PC-3 (cell line): Measurements from ENCODE around the gene QPRT. TPM values are rescaled to one million over a fixed set of nuclear protein-coding genes. Genes with fewer than 3 reads are reported as not detected.
"Not testable (repeated sequence)": the region's sequence is repeated elsewhere in the genome, so short reads cannot be mapped to it uniquely, and the experiment has no call there.

ENCODE experiments used
- ATAC-seq: fragments of 200-7000 bp; cut with Tn5 transposase; 2 replicates; pipeline ENCODE4 v1.9.1; 2020; ENCODE audit warnings: mild to moderate bottlenecking, moderate library complexity
- BruUV-seq: library from RNA; stranded (reverse); fragments of 400-500 nt; replicated peaks from 2 replicates; lab custom pipeline; 2021; lab: Mats Ljungman, UMichigan
- CTCF ChIA-PET: fragments of 300-600 bp; sonication (Branson Sonifier 250); formaldehyde crosslinking; loops from one replicate; lab custom pipeline; 2022; ENCODE audit warnings: antibody characterized with exemption; lab: Charles Lee
- POLR2A ChIA-PET: fragments of 300-600 bp; sonication (Branson Sonifier 250); formaldehyde crosslinking; loops from one replicate; lab custom pipeline; 2022; ENCODE audit warnings: antibody characterized with exemption; ENCODE audit not compliant: unreplicated experiment; lab: Charles Lee
- DNase-seq: peaks from one replicate; pipeline ENCODE4 v3.0.0-alpha.2; 2015
- H2AFZ ChIP-seq: fragments of 300-600 bp; sonication (generic); 2 replicates; pipeline ENCODE4 v1.6.0; 2016; ENCODE audit warnings: antibody characterized with exemption, low read length
- H3F3A ChIP-seq: fragments of 300-600 bp; sonication (generic); one replicate; pipeline ENCODE4 v1.6.0; 2017; ENCODE audit warnings: antibody characterized with exemption, low read length, control low read depth, mild to moderate bottlenecking; ENCODE audit not compliant: unreplicated experiment
- H3K27ac ChIP-seq: fragments of 300-600 bp; sonication (generic); 2 replicates; pipeline ENCODE4 v1.5.1; 2016; ENCODE audit warnings: mild to moderate bottlenecking, low read length
- H3K27me3 ChIP-seq: fragments of 300-600 bp; sonication (generic); 2 replicates; pipeline ENCODE4 v1.6.1; 2016; ENCODE audit warnings: low read length, mixed read lengths
- H3K36me3 ChIP-seq: fragments of 300-600 bp; sonication (generic); 2 replicates; pipeline ENCODE4 v1.6.1; 2016; ENCODE audit warnings: low read depth, mixed run types, low read length, mixed read lengths
- H3K4me1 ChIP-seq: fragments of 300-600 bp; sonication (generic); 2 replicates; pipeline ENCODE4 v1.5.1; 2016; ENCODE audit warnings: low read length; ENCODE audit not compliant: insufficient read depth
- H3K4me2 ChIP-seq: fragments of 300-600 bp; sonication (generic); 2 replicates; pipeline ENCODE4 v1.6.0; 2016; ENCODE audit warnings: low read length
- H3K4me3 ChIP-seq: fragments of 300-600 bp; sonication (generic); 2 replicates; pipeline ENCODE4 v1.5.1; 2016; ENCODE audit warnings: mild to moderate bottlenecking, low read length, mixed read lengths
- H3K79me2 ChIP-seq: fragments of 300-600 bp; sonication (generic); 2 replicates; pipeline ENCODE4 v1.6.1; 2017; ENCODE audit warnings: low read length, mixed read lengths
- H3K9ac ChIP-seq: fragments of 300-600 bp; sonication (generic); 2 replicates; pipeline ENCODE4 v1.6.0; 2016; ENCODE audit warnings: mild to moderate bottlenecking, low read length
- H3K9me2 ChIP-seq: fragments of 300-600 bp; sonication (generic); replicated peaks from 2 replicates; pipeline ENCODE4 v1.6.1; 2016; ENCODE audit warnings: mixed run types, low read length, mixed read lengths
- H3K9me3 ChIP-seq: fragments of 300-600 bp; sonication (generic); 2 replicates; pipeline ENCODE4 v1.6.1; 2016; ENCODE audit warnings: low read length, mixed read lengths
- H4K20me1 ChIP-seq: fragments of 300-600 bp; sonication (generic); 2 replicates; pipeline ENCODE4 v1.6.1; 2016; ENCODE audit warnings: low read length, mixed read lengths
- CTCF ChIP-seq: fragments of 300-600 bp; sonication (generic); conservative IDR thresholded peaks from 2 replicates; pipeline ENCODE4 v1.5.1; 2017; ENCODE audit warnings: antibody characterized with exemption, low read depth, mild to moderate bottlenecking, low read length
- EZH2 ChIP-seq: fragments of 300-600 bp; sonication (generic); IDR thresholded peaks from one replicate; pipeline ENCODE4 v1.6.1; 2017; ENCODE audit warnings: antibody characterized with exemption, mild to moderate bottlenecking, low read length; ENCODE audit not compliant: unreplicated experiment
- EZH2phosphoT487 ChIP-seq: fragments of 300-600 bp; sonication (generic); IDR thresholded peaks from 2 replicates; pipeline ENCODE4 v1.6.1; 2018; ENCODE audit warnings: mild to moderate bottlenecking, antibody characterized with exemption, low read length, borderline replicate concordance
- intact Hi-C: fragments of 100-400 bp; cut with micrococcal nuclease; formaldehyde crosslinking; loops from 2 replicates; pipeline ENCODE4 v1.9.0; 2023
- total RNA-seq: library from RNA; depleted of rRNA; stranded (reverse); fragments of >200 nt; gene quantifications from 2 replicates; pipeline ENCODE4 v1.2.3, GENCODE V29; 2014

Gene QPRT
- total RNA-seq, 1 experiment from 2014 or later: 0.22 TPM

DNA sequence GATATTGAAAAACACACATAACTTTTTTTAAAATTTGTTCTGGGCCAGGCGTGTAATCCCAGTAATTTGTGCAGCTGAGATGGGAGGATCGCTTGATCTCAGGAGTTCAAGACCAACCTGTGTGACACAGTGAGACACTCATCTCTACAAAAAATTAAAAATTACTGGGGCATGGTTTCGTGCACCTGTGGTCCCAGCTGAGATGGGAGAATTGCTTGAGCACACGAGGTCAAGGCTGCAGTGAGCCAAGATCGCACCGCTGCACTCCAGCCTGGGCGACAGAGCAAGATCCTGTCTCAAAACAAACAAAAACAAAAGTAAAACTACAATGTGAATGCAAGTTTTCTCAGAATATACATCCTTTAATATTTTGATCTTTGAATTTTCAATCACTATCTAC is 51.7 kb downstream of the QPRT start:
- Histone ChIP-seq H3K4me2 (no peak overlapping the region), H3K36me3 (no peaks in the 10 kb centered on the region), H3F3A (no peaks in the 10 kb centered on the region), H4K20me1 (no peaks in the 10 kb centered on the region), H2AFZ (no peak overlapping the region), H3K27me3 (no peaks in the 10 kb centered on the region), H3K9ac (no peak overlapping the region), H3K9me3 (no peaks in the 10 kb centered on the region), H3K4me1 (no peaks in the 10 kb centered on the region), H3K79me2 (no peaks in the 10 kb centered on the region), H3K9me2 (no peaks in the 10 kb centered on the region), H3K27ac (no peak overlapping the region), H3K4me3 (no peak overlapping the region)
- DNase-seq (no peak), ATAC-seq (no peak)
- TF ChIP-seq EZH2 (no peak), EZH2phosphoT487 (no peak), CTCF (no peak)
- intact Hi-C loops: no loop called here
- BruUV-seq: no TSS peak
- ChIA-PET POLR2A (no interaction called here), CTCF (no interaction called here)

GRCh38 chr16:29731768-29732601 is 53.0 kb downstream of the QPRT start:
- H3F3A ChIP-seq, H2AFZ ChIP-seq, H3K27me3 ChIP-seq, H3K27ac ChIP-seq, intact Hi-C loops, POLR2A ChIA-PET, H3K9me2 ChIP-seq, H3K9ac ChIP-seq, DNase-seq, H3K4me1 ChIP-seq, H4K20me1 ChIP-seq, H3K36me3 ChIP-seq, BruUV-seq, H3K9me3 ChIP-seq, H3K4me3 ChIP-seq, CTCF ChIA-PET, H3K79me2 ChIP-seq, ATAC-seq, H3K4me2 ChIP-seq: not testable (repeated sequence)

GRCh38 chr16:29734786-29735185 is 55.8 kb downstream of the QPRT start:
- no peak overlapping the region for H3K27ac ChIP-seq
- H3K4me2 ChIP-seq: no peak overlapping the region
- no TSS peak for BruUV-seq
- no peak overlapping the region for H2AFZ ChIP-seq
- H3K9ac ChIP-seq: no peak overlapping the region
- intact Hi-C loops: no loop called here
- no peaks in the 10 kb centered on the region for H4K20me1 ChIP-seq
- H3K9me3 ChIP-seq: no peaks in the 10 kb centered on the region
- ChIA-PET POLR2A (no interaction called here), CTCF (no interaction called here)
- ATAC-seq (no peak), DNase-seq (no peak)
- H3K36me3 ChIP-seq: no peaks in the 10 kb centered on the region
- no peaks in the 10 kb centered on the region for H3K4me1 ChIP-seq
- H3F3A ChIP-seq: no peaks in the 10 kb centered on the region
- H3K27me3 ChIP-seq: no peaks in the 10 kb centered on the region
- no peaks in the 10 kb centered on the region for H3K79me2 ChIP-seq
- TF ChIP-seq EZH2phosphoT487 (no peak), EZH2 (no peak)
- H3K9me2 ChIP-seq: no peaks in the 10 kb centered on the region
- no peak overlapping the region for H3K4me3 ChIP-seq
